Stimulated activated naive CD8-positive, alpha-beta T cell treated with anti-CD3 and anti-CD28 coated beads, Interleukin-15, amount 100 ng/mL, for 72 hours (primary cell): ENCODE measurements around the gene POLR1A.

Experiments
- ATAC-seq: fragments of 150-1000 bp; cut with Tn5 transposase; 2 replicates; pipeline ENCODE4 v1.10.0; 2021; ENCODE audit warnings: mild to moderate bottlenecking, moderate library complexity
- DNase-seq, 2 donors: peaks; one replicate each; pipeline ENCODE4 v3.0.0; 2021 to 2022
- H3K27ac Mint-ChIP-seq, 2 donors: one replicate each; pipeline ENCODE4 v1.8.0; 2022; ENCODE audit warnings: mild to moderate bottlenecking in 2 of 2, mixed read lengths in 2 of 2, moderate library complexity in 2 of 2
- H3K27me3 Mint-ChIP-seq: one replicate; pipeline ENCODE4 v1.8.0; 2022; ENCODE audit warnings: mixed read lengths
- H3K4me1 Mint-ChIP-seq: one replicate; pipeline ENCODE4 v1.8.0; 2022; ENCODE audit warnings: mild to moderate bottlenecking, mixed read lengths
- H3K4me3 Mint-ChIP-seq, 2 donors: one replicate each; pipeline ENCODE4 v1.8.0; 2022; ENCODE audit warnings: mild to moderate bottlenecking in 2 of 2, mixed read lengths in 2 of 2, moderate library complexity in 1 of 2
- H3K9me3 Mint-ChIP-seq, 2 donors: one replicate each; pipeline ENCODE4 v1.8.0; 2022; ENCODE audit warnings: mixed read lengths in 2 of 2

Gene POLR1A

GRCh38 chr2:86012007-86012712, 93.5 kb downstream of the POLR1A start:
- no peak for ATAC-seq
- Mint-ChIP-seq H3K27ac (no peak overlapping the region), H3K4me3 (no peak overlapping the region), H3K4me1 (peaks cover 5% of the 10 kb centered on the region), H3K9me3 (peaks cover 17 to 18% of the 10 kb centered on the region in 2 donors), H3K27me3 (no peaks in the 10 kb centered on the region)
- DNase-seq: no peak

- ATAC-seq (no peak), DNase-seq (no peak)
- Mint-ChIP-seq H3K27ac (no peak overlapping the region), H3K27me3 (no peaks in the 10 kb centered on the region), H3K4me1 (no peaks in the 10 kb centered on the region), H3K9me3 (peaks cover 22 to 23% of the 10 kb centered on the region in 2 donors), H3K4me3 (no peak overlapping the region)
Measured at GRCh38 chr2:86011449-86011941, 94.2 kb downstream of the POLR1A start.

GRCh38 chr2:86010083-86010482, 95.6 kb downstream of the POLR1A start:
- DNase-seq (no peak), ATAC-seq (no peak)
- H3K27ac Mint-ChIP-seq: no peak overlapping the region
- H3K27me3 Mint-ChIP-seq: no peaks in the 10 kb centered on the region
- H3K4me1 Mint-ChIP-seq: no peaks in the 10 kb centered on the region
- H3K9me3 Mint-ChIP-seq: peaks cover 28 to 29% of the 10 kb centered on the region in 2 donors
- no peak overlapping the region for H3K4me3 Mint-ChIP-seq

- no peaks in the 10 kb centered on the region for H3K27me3 Mint-ChIP-seq
- no peak for DNase-seq
- no peak for ATAC-seq
- H3K4me3 Mint-ChIP-seq: no peak overlapping the region
- H3K9me3 Mint-ChIP-seq: peaks cover 12 to 24% of the 10 kb centered on the region in 2 donors
- no peak overlapping the region for H3K27ac Mint-ChIP-seq
- H3K4me1 Mint-ChIP-seq: peaks cover 3% of the 10 kb centered on the region
Measured at GRCh38 chr2:86006524-86006923, 99.2 kb downstream of the POLR1A start.

GRCh38 chr2:86003967-86004366, 101.7 kb downstream of the POLR1A start:
- Mint-ChIP-seq H3K9me3 (peaks cover 12 to 24% of the 10 kb centered on the region in 2 donors), H3K27me3 (no peaks in the 10 kb centered on the region)

GRCh38 chr2:86003104-86003503, 102.6 kb downstream of the POLR1A start:
- no peak for ATAC-seq
- Mint-ChIP-seq H3K27ac (no peak overlapping the region), H3K4me1 (peaks cover 37% of the 10 kb centered on the region), H3K27me3 (no peaks in the 10 kb centered on the region), H3K4me3 (no peak overlapping the region), H3K9me3 (peaks cover 12 to 24% of the 10 kb centered on the region in 2 donors)
- DNase-seq: no peak

More at GRCh38 chr2:86003967-86004366, 101.7 kb downstream of the POLR1A start:
- DNase-seq (no peak), ATAC-seq (no peak)
- Mint-ChIP-seq H3K4me1 (peaks cover 28% of the 10 kb centered on the region), H3K27ac (no peak overlapping the region), H3K4me3 (no peak overlapping the region)

GRCh38 chr2:86002375-86002774, 103.3 kb downstream of the POLR1A start:
- peaks cover 12 to 20% of the 10 kb centered on the region in 2 donors for H3K9me3 Mint-ChIP-seq
- ATAC-seq (no peak), DNase-seq (no peak)
- no peak overlapping the region for H3K4me3 Mint-ChIP-seq
- H3K27ac Mint-ChIP-seq: no peak overlapping the region
- H3K4me1 Mint-ChIP-seq: peaks cover 44% of the 10 kb centered on the region
- no peaks in the 10 kb centered on the region for H3K27me3 Mint-ChIP-seq

GRCh38 chr2:86001326-86001725, 104.4 kb downstream of the POLR1A start:
- ATAC-seq (no peak), DNase-seq (no peak)
- Mint-ChIP-seq H3K4me1 (peaks cover 55% of the 10 kb centered on the region), H3K9me3 (peaks cover 5 to 13% of the 10 kb centered on the region in 2 donors), H3K4me3 (no peak overlapping the region), H3K27me3 (no peaks in the 10 kb centered on the region), H3K27ac (no peak overlapping the region)

GRCh38 chr2:86000938-86001312, 104.8 kb downstream of the POLR1A start:
- H3K9me3 Mint-ChIP-seq: peaks cover 1 to 9% of the 10 kb centered on the region in 2 donors
- DNase-seq: no peak
- H3K4me3 Mint-ChIP-seq: peak overlapping the region in 1 of 2 donors; percentile 23
- no peak overlapping the region for H3K27ac Mint-ChIP-seq
- no peaks in the 10 kb centered on the region for H3K27me3 Mint-ChIP-seq
- peaks cover 59% of the 10 kb centered on the region for H3K4me1 Mint-ChIP-seq
- ATAC-seq: no peak

GRCh38 chr2:86000131-86000937, 105.4 kb downstream of the POLR1A start:
- DNase-seq: no peak
- Mint-ChIP-seq H3K9me3 (peaks cover 0 to 8% of the 10 kb centered on the region in 2 donors), H3K27ac (peak overlapping the region in 1 of 2 donors; percentile 68), H3K27me3 (no peaks in the 10 kb centered on the region), H3K4me3 (peak overlapping the region; percentile 31 to 56), H3K4me1 (peaks cover 65% of the 10 kb centered on the region)
- ATAC-seq: no peak

GRCh38 chr2:85999061-85999831, 106.4 kb downstream of the POLR1A start:
- H3K9me3 Mint-ChIP-seq: no peaks in the 10 kb centered on the region
- H3K27ac Mint-ChIP-seq: peak overlapping the region; percentile 81 to 85
- H3K4me3 Mint-ChIP-seq: peak overlapping the region; percentile 56 to 71
- ATAC-seq (peak; percentile 94), DNase-seq (peak; percentile 57 to 68)
- no peaks in the 10 kb centered on the region for H3K27me3 Mint-ChIP-seq
- peaks cover 75% of the 10 kb centered on the region for H3K4me1 Mint-ChIP-seq

- Mint-ChIP-seq H3K4me3 (peak overlapping the region; percentile 56 to 71), H3K27me3 (no peaks in the 10 kb centered on the region), H3K4me1 (peaks cover 83% of the 10 kb centered on the region), H3K9me3 (no peaks in the 10 kb centered on the region), H3K27ac (peak overlapping the region; percentile 57 to 85)
- ATAC-seq: peak; percentile 31
- peak; percentile 29 to 34 for DNase-seq
Measured at GRCh38 chr2:85998071-85998991, 107.4 kb downstream of the POLR1A start.

- Mint-ChIP-seq H3K4me1 (peaks cover 89% of the 10 kb centered on the region), H3K9me3 (no peaks in the 10 kb centered on the region), H3K4me3 (peak overlapping the region in 1 of 2 donors; percentile 42), H3K27me3 (no peaks in the 10 kb centered on the region), H3K27ac (no peak overlapping the region)
- no peak for DNase-seq
- ATAC-seq: no peak
Measured at GRCh38 chr2:85997017-85997970, 108.4 kb downstream of the POLR1A start.

GRCh38 chr2:85996591-85996990, 109.1 kb downstream of the POLR1A start:
- Mint-ChIP-seq H3K27ac (no peak overlapping the region), H3K27me3 (no peaks in the 10 kb centered on the region), H3K4me1 (peaks cover 89% of the 10 kb centered on the region), H3K4me3 (no peak overlapping the region), H3K9me3 (no peaks in the 10 kb centered on the region)
- DNase-seq (no peak), ATAC-seq (no peak)
